Medulla oblongata (tissue), 1 donor: ENCODE results near the gene FRMD4A.
"Not testable (repeated sequence)": the region's sequence is repeated elsewhere in the genome, so short reads cannot be mapped to it uniquely, and the experiment has no call there.

ENCODE experiments used
- DNase-seq: peaks from one replicate; pipeline ENCODE4 v3.0.0-alpha.2; 2015; ENCODE audit errors: extremely low spot score

The FRMD4A gene

GRCh38 chr10:14056610-14057332 lies 274.0 kb downstream of the FRMD4A start:
- DNase-seq = no peak

DNA sequence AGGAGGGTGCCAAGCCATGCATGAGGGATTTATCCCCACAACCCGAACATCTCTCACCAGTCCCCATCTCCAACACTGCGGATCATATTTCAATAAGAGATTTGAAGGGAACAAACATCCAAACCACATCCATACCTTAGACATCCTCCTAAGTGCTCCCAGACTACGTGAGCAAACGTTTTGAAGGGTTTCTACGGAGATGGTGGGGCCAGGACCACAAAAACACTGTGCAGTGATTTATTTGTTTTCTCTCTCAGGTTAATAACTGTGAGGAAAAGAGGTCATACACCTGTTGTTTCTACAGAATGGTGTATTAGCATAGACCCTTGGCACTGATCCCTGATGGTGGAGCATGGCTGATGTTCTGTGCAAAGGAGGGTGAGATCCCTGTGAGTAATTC lies 277.8 kb downstream of the FRMD4A start:
- DNase-seq = no peak

DNA sequence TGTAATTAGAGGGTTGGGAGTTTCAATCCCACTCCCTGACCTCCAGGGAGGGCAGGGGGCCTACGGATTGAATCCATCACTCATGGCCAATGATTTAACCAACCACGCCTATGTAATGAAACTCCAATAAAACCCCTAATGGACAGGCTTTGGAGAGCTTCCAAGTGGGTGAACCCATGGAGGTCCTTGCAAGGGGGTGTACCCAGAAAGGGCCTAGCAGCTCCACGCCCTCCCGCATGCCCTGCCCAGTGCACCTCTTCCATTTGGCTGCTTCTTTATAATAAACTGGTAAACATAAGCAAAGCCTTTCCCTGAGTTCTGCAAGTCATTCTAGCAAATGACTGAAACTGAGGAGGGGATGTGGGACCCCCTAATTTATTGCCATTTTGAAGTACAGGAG lies 280.1 kb downstream of the FRMD4A start:
- DNase-seq = no peak

DNA sequence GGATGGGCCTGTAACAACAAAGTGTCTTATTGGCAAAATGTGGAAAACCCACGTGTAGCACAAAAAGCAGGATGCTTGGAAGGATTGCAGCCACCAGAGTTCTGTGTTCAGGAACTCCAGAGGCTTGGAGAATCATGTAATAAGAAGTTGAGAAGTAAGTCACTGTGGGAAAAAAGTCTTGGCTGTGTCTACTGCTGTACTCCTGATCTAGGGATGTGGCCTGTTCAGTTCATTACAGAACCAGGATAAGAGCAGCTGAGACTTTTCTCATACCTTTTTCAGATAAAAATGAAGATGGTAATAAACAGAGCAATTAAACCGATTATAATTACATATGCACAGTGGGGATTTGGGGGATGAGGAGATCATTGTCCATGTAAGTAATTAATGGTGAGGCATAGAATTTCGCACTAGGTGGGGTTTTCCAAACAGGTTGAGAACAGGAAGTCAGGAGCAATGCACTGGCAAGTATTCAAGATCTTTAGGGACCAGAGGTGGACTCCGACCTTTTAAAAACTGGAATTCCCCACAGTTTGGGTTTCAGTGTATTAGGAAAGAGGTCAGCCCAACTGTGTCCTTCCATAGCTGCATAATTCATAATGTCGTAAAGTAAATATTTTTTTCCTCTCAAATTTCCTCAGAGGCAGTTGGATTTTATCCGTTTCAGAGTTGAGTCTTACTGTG lies 281.7 kb downstream of the FRMD4A start:
- no peak for DNase-seq

- DNase-seq = no peak
Observed at GRCh38 chr10:14047431-14047830, 283.3 kb downstream of the FRMD4A start.

DNA sequence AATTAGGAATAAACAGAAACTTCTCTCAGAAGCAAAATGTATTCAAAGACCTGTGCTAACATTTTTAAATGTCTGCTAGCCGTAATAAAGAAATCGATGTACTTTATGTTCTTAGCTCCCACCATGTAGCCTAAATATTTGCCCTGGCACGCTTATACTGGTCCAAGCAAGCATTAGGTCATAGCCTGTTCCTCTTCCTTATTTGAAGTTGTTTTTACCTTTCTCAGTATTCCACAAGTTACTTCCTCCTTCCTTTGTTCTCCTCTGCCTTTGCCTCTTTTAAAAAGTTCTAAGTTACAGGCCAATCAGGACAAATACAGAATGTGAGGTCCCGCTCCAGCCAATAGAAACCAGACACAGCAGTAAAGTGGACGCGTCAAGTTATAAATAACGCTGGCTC lies 288.7 kb downstream of the FRMD4A start:
- not testable (repeated sequence) for DNase-seq

DNA sequence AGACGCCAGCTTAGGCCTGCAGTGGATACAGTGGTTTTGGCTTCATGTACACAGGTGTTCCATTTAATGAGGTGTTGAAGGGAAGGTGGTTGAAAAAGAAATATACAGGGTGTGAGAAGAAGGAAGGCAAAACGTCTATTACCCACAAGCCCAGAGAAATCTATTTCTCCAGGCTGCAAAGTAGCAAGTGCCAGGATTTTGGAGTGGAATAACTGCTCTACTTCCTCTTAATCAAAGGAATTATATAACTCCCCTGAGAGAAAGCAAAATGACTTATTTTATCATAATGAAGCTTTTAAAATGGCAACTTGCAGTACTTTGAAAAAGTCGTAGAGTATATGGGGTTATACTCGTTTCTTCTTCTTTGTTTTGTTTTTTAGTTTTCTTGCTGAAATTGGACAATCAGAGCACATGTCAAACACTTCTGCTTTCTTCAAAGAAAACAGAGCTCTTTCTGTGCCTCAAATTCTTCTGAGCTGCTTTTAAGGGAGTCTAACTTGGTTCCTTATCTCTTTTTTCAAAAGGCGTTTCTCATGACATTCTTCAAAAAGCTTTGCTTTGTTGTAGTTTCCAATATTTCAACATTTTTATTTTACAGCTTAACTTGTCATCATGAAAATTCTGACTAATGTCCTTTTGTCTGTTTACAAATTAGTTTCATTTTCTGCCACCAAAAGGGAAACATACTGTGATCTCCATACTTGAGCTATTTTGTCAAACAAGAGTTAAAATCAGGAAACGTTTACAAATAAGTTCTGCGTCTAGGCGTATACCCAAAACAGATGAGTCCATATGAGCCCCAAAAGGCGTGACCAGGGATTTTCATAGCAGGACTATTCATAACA lies 289.7 kb downstream of the FRMD4A start:
- DNase-seq = no peak

DNA sequence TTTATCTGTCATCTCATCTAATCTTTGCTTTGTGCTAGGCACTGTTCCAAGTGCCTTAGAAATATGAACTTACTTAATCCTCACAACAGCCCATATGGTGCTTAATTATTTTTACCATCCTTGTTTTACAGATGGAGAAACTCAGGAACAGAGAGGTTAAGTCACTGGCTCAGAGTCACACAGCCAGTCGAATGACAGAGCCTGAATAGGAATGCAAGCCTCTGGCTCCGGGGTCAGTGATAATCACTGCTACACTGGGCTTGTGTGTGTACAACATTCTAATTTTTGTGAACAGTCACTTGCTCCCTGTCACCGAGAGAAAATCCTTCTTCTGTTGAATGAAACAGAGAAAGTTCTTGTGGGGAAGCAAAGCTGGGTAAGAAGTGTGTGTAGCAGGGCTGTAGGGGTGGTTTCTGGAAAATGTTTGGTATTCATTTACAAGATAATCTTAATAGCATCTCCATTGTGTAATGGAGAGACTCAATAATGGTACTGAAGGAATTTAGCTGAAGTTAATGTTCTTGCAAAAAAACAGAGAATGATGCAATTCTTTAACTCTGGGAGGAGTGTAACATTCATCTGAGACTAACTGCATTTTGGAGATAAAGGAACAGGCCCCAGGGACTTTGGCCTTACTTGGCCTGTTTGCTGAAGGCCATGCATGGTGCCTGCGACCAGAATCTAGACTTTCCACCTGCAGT lies 290.6 kb downstream of the FRMD4A start:
- DNase-seq = no peak

GRCh38 chr10:14036233-14036632 lies 294.5 kb downstream of the FRMD4A start:
- DNase-seq = no peak

DNA sequence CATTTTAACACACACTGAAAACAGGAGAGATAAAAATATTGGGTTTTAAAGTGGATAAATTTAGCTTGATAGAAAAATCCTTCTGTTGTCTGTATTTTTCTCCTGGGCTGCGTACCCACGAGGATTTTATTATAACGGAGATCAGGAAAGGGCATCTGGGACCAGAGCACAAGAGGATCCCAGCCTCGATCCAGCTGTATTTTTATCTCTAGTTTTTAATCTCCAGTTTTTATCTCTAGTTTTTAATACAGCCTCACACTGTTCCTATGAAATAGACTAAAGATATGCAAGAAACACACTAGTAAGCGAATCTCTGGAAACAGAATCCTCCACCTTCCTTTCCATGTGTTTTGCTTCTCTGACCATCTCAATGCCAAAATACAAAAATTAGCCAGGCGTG lies 295.2 kb downstream of the FRMD4A start:
- DNase-seq = no peak

DNA sequence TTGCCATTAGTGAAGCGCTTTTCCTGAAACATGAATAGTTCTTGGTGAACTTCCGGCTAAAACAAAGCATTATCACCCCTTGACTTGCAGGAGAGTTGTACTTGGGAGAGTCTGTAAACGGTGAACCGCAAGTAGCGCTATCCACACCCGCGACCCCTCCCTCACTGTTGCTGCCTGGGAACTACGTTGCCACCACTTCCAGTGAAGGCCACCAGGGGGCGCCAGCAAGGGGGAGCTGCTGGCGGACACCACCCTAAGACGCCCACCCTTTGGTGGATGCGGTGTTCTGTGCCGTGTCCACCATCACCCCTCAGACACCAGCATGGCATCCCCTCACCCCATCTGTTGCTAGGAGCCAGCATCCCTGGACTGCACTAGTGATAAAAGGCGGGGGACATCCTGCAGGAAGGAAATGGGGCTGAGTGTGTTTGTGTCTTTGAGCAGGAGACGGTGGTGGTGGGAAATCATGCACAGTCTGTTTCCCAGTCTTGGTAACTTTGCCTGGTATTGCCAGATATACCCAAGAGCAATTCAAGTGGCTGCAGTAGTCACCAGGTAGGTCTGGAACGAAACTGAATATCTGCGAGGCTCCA lies 298.2 kb downstream of the FRMD4A start:
- no peak for DNase-seq

GRCh38 chr10:14026325-14026724 lies 304.4 kb downstream of the FRMD4A start:
- no peak for DNase-seq

GRCh38 chr10:14025283-14026189 lies 305.2 kb downstream of the FRMD4A start:
- DNase-seq = peak; percentile 59

- DNase-seq = peak; percentile 83
Observed at GRCh38 chr10:14024329-14025202, 306.2 kb downstream of the FRMD4A start.

DNA sequence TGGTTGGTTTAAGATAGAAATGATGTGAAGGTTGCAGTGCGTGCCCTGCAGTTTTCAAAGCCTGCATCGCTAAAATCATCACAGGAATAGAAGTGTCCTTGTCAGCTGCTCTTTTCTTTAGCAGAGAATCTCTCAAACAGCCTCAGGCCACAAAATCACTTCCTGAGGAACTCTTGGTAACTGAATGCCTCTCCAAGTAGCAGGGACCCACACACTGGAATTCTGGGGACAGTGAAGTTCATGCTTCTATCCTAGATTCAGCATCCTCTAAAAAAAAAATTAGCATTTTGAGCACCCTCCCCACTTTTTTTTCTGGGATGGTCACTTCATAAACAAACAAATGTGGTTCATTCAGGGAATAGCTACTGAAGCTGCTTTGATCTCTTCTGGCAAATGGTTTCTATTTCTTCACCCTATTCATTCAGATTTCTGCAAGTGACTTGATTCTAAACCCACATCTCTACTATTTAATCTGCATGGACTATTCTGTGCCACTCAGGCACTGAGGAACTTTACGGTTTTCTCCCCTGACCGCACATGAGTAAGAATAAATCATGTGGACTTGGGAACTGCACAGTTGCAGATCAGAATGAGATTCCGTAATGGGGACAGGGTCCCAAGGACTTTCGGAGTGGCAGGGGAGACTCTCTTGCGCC lies 306.9 kb downstream of the FRMD4A start:
- peak; percentile 49 for DNase-seq

- no peak for DNase-seq
Observed at GRCh38 chr10:14022954-14023672, 307.6 kb downstream of the FRMD4A start.

GRCh38 chr10:14022052-14022451 lies 308.7 kb downstream of the FRMD4A start:
- peak; percentile 43 for DNase-seq

DNA sequence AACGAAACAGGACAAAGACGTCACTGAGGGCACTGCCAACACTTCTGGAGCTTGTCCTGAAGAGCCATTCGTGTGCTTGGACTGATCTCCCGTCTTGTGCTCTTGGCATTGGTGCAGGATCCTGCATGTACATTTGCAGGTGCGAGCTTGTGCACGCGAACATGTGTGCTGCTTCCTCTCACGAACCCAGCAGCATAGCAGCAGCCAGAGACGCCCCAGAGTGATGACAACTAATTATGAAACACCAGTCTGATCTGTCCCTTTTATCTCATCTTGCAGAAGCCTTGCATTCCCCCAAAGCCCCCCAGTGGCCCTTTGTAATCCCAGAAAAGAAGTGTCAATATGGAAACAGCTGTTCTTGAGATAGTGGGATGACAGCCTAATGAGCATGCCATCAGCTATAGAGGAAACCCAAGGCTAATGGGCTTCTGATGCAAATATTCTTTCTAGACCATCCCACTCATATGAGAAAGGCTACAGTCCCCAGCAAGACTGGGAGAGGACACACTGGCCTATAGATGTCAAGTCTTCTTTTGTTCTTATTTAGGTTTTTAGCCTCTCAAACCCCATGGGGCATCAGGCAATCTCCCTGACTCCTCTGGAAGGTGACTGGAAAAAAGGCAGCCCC lies 310.6 kb downstream of the FRMD4A start:
- DNase-seq = no peak
